Measurements from ENCODE around the gene DLEC1.
"Not testable (repeated sequence)": the region's sequence is repeated elsewhere in the genome, so short reads cannot be mapped to it uniquely, and the experiment has no call there.

Gene DLEC1

DNA sequence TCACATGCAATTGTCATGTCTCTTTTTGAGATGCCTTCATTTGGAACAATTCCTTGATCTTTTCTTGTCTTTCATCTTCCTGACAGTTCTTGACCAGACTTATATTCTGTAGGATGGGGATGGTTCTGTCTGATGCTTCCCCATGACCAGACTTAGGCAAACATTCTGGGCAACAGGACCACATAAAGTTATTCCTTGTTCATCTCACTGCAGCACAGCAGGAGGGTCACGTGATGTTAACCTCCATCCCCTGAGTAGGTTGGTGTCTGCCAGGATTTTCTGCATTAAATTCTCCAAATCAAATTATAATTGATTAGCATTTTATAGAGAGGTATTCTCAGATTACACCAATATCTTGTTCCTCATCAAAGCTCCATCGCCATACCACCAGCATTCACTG lies 7.8 kb downstream of the DLEC1 start:
- Histone ChIP-seq H3K9me3 (ENCODE audit: insufficient read depth, low read length) (peaks cover 6% of the 10 kb centered on the region; the same call in 1 of the 2 replicates), H3K27me3 (ENCODE audit: insufficient read depth, insufficient read length) (peaks cover 4% of the 10 kb centered on the region), H3K36me3 (ENCODE audit: insufficient read depth, insufficient read length, low read length) (no peaks in the 10 kb centered on the region), H3K4me3 (ENCODE audit: insufficient read length, low read depth) (no peak overlapping the region), H3K4me1 (ENCODE audit: insufficient read depth, insufficient read length) (no peaks in the 10 kb centered on the region), H3K9ac (ENCODE audit: insufficient read length, low read depth) (no peak overlapping the region)
- no peak for DNase-seq (ENCODE audit: low read depth, low spot score)
- TF ChIP-seq ZNF274 (IDR thresholded peaks at IDR 0.05; ENCODE audit: low read depth, low read length) (no peak), YY1 (IDR thresholded peaks at IDR 0.05; ENCODE audit: insufficient read depth, insufficient read length) (no peak), SUZ12 (IDR thresholded peaks at IDR 0.05; ENCODE audit: extremely low read depth, insufficient read depth, insufficient read length) (no peak)

DNA sequence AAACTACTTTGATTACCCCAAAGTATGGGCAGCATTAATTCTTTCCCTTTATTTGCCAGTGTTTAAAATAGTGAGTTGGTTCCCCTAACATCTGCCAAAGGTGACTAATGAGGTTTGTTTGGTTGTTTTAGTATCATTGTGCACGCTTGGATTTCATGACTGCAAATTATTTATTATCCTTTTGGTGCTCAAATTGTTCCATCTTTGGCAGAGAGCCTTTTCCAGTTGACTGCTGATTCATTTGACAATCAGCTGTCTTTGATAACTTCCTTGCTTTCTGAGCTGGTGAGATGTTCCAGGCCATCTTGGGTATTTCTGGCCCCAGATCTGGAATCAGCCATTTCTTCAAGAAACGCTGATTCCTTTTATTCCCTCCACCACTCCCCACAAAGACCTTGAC lies 8.9 kb downstream of the DLEC1 start:
- Histone ChIP-seq H3K9me3 (ENCODE audit: insufficient read depth, low read length) (peaks cover 15% of the 10 kb centered on the region; the same call in 1 of the 2 replicates), H3K4me3 (ENCODE audit: insufficient read length, low read depth) (no peak overlapping the region), H3K27me3 (ENCODE audit: insufficient read depth, insufficient read length) (peaks cover 4% of the 10 kb centered on the region), H3K4me1 (ENCODE audit: insufficient read depth, insufficient read length) (no peaks in the 10 kb centered on the region), H3K36me3 (ENCODE audit: insufficient read depth, insufficient read length, low read length) (no peaks in the 10 kb centered on the region), H3K9ac (ENCODE audit: insufficient read length, low read depth) (no peak overlapping the region)
- no peak for DNase-seq (ENCODE audit: low read depth, low spot score)
- TF ChIP-seq SUZ12 (IDR thresholded peaks at IDR 0.05; ENCODE audit: extremely low read depth, insufficient read depth, insufficient read length) (no peak), ZNF274 (IDR thresholded peaks at IDR 0.05; ENCODE audit: low read depth, low read length) (no peak), YY1 (IDR thresholded peaks at IDR 0.05; ENCODE audit: insufficient read depth, insufficient read length) (no peak)

DNA sequence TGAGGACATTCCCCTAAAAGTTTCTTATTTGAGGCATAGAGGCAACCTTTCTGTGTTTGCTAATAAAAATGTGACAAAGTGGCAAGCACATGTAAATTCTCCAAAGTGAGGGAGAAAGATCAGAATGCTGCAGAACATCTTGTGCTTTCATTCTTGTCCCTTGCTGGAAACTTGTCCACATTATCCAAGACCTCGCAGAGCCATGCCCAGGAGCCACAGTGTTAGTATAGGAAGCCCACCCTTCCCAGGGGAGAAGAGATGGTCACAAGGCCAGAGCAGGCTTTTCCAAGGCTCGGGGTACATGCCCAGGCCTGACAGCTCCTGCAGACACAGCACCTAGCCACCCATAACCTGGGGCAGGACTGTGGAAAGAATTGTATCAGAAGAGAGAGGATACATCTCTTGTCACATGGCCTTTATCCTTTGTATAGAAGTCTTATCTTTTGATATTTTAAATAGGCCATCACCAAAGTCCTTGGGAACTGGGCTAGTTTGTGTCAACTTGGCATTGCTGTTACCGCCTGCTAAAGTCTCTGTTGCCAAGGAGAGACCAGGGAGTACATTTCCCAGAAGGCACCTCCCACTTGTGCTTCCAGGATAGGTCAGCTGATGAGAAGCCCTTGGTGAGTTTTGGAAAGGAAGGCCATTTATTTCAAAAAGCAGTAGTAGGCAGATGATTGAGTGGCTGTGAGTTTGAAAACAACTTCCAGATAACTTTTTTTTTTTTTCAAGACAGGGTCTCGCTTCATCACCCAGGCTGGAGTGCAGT lies 10.5 kb downstream of the DLEC1 start:
- Histone ChIP-seq H3K9ac (ENCODE audit: insufficient read length, low read depth) (no peak overlapping the region), H3K9me3 (ENCODE audit: insufficient read depth, low read length) (peaks cover 15% of the 10 kb centered on the region; the same call in 1 of the 2 replicates), H3K27me3 (ENCODE audit: insufficient read depth, insufficient read length) (peaks cover 4% of the 10 kb centered on the region), H3K36me3 (ENCODE audit: insufficient read depth, insufficient read length, low read length) (no peaks in the 10 kb centered on the region), H3K4me3 (ENCODE audit: insufficient read length, low read depth) (no peak overlapping the region), H3K4me1 (ENCODE audit: insufficient read depth, insufficient read length) (no peaks in the 10 kb centered on the region)
- TF ChIP-seq SUZ12 (IDR thresholded peaks at IDR 0.05; ENCODE audit: extremely low read depth, insufficient read depth, insufficient read length) (no peak), YY1 (IDR thresholded peaks at IDR 0.05; ENCODE audit: insufficient read depth, insufficient read length) (no peak), ZNF274 (IDR thresholded peaks at IDR 0.05; ENCODE audit: low read depth, low read length) (no peak)
- no peak for DNase-seq (ENCODE audit: low read depth, low spot score)

DNA sequence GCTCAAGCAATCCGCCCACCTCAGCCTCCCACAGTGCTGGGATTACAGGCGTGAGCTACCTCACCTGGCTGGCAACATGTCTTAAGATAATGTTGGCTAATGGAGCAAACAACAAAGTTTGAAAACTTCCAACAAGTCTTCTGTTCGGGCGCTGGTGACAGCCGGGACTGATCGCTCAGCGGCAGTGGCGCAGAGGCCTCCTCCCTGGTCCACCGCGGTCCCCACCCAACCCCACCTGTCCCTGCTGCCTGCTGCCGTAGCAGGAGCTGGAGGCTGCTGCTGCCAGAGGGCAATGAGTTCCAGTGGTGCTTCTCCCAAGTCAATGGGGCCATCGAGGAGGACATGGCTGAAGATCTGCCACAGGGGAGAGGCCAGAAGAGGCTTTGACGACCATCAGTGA lies 12.1 kb downstream of the DLEC1 start:
- Histone ChIP-seq H3K9ac (ENCODE audit: insufficient read length, low read depth) (no peak overlapping the region), H3K9me3 (ENCODE audit: insufficient read depth, low read length) (peaks cover 15% of the 10 kb centered on the region; the same call in 1 of the 2 replicates), H3K4me3 (ENCODE audit: insufficient read length, low read depth) (no peak overlapping the region), H3K36me3 (ENCODE audit: insufficient read depth, insufficient read length, low read length) (no peaks in the 10 kb centered on the region), H3K4me1 (ENCODE audit: insufficient read depth, insufficient read length) (no peaks in the 10 kb centered on the region), H3K27me3 (ENCODE audit: insufficient read depth, insufficient read length) (no peaks in the 10 kb centered on the region)
- no peak for DNase-seq (ENCODE audit: low read depth, low spot score)
- TF ChIP-seq YY1 (IDR thresholded peaks at IDR 0.05; ENCODE audit: insufficient read depth, insufficient read length) (no peak), SUZ12 (IDR thresholded peaks at IDR 0.05; ENCODE audit: extremely low read depth, insufficient read depth, insufficient read length) (no peak), ZNF274 (IDR thresholded peaks at IDR 0.05; ENCODE audit: low read depth, low read length) (no peak)

DNA sequence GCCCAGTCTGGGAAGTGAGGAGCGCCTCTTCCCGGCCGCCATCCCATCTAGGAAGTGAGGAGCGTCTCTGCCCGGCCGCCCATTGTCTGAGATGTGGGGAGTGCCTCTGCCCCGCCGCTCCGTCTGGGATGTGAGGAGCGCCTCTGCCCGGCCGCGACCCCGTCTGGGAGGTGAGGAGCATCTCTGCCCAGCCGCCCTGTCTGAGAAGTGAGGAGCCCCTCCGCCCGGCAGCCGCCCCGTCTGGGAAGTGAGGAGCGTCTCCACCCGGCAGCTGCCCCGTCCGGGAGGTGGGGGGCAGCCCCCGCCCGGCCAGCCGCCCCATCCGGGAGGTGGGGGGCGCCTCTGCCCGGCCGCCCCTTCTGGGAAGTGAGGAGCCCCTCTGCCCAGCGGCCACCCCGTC lies 14.3 kb downstream of the DLEC1 start:
- DNase-seq (ENCODE audit: low read depth, low spot score); H3K4me1 ChIP-seq (ENCODE audit: insufficient read depth, insufficient read length); H3K36me3 ChIP-seq (ENCODE audit: insufficient read depth, insufficient read length, low read length); H3K9ac ChIP-seq (ENCODE audit: insufficient read length, low read depth); H3K4me3 ChIP-seq (ENCODE audit: insufficient read length, low read depth); H3K27me3 ChIP-seq (ENCODE audit: insufficient read depth, insufficient read length): not testable (repeated sequence)
- H3K9me3 ChIP-seq (ENCODE audit: insufficient read depth, low read length), result peaks cover 15% of the 10 kb centered on the region; the same call in 1 of the 2 replicates

DNA sequence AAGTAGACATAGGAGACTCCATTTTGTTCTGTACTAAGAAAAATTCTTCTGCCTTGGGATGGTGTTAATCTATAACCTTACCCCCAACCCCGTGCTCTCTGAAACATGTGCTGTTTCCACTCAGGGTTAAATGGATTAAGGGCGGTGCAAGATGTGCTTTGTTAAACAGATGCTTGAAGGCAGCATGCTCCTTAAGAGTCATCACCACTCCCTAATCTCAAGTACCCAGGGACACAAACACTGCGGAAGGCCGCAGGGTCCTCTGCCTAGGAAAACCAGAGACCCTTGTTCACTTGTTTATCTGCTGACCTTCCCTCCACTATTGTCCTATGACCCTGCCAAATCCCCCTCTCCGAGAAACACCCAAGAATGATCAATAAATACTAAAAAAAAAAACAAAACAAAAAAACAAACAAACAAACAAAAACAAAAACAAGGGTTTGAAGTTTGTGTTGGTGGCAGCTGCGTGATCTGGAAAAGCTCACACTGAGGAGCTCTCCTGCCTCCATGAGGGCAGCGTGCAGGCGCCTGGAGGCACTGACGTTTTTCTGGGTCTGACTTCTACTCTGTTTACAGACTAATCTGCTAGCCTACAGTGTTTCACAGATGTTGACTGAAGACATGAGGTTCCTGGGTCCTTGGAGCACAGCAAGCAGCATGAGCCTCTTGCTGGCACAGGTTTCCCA lies 14.9 kb downstream of the DLEC1 start:
- H3K4me3 ChIP-seq (ENCODE audit: insufficient read length, low read depth); H3K36me3 ChIP-seq (ENCODE audit: insufficient read depth, insufficient read length, low read length); H3K9ac ChIP-seq (ENCODE audit: insufficient read length, low read depth): not testable (repeated sequence)

DNA sequence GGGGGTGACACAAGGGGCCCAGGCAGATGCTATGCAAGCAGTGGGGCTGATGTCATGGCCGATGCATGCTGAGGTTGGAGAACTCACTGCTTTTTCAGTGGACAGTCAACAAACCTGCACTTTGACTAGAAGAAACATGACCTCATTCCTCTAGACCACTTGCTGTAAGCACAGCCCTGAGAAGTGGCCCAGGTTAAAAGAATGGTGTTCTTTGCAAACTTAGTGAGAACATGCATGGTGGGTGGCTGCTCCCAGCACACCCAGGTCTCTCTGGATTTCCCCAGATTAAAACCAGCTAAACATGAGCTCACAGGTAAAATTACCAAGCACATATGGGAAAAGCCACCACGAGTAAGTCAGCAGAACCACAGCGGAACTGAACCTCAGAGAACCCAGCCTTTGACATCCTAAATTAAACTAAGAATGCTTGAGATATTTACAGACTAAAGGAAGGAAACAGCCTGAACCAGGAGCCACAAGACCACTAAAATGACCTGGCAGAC lies 15.5 kb downstream of the DLEC1 start:
- no peak for DNase-seq (ENCODE audit: low read depth, low spot score)
- TF ChIP-seq YY1 (IDR thresholded peaks at IDR 0.05; ENCODE audit: insufficient read depth, insufficient read length), result no peak
- no peak for TF ChIP-seq ZNF274 (IDR thresholded peaks at IDR 0.05; ENCODE audit: low read depth, low read length)
- no peak for TF ChIP-seq SUZ12 (IDR thresholded peaks at IDR 0.05; ENCODE audit: extremely low read depth, insufficient read depth, insufficient read length)
- Histone ChIP-seq H3K9me3 (ENCODE audit: insufficient read depth, low read length) (peaks cover 15% of the 10 kb centered on the region; the same call in 1 of the 2 replicates), H3K36me3 (ENCODE audit: insufficient read depth, insufficient read length, low read length) (no peaks in the 10 kb centered on the region), H3K27me3 (ENCODE audit: insufficient read depth, insufficient read length) (no peaks in the 10 kb centered on the region), H3K4me3 (ENCODE audit: insufficient read length, low read depth) (no peak overlapping the region), H3K4me1 (ENCODE audit: insufficient read depth, insufficient read length) (no peaks in the 10 kb centered on the region), H3K9ac (ENCODE audit: insufficient read length, low read depth) (no peak overlapping the region)

More for the DNA sequence above, 14.9 kb downstream of the DLEC1 start:
- H3K27me3 ChIP-seq (ENCODE audit: insufficient read depth, insufficient read length); H3K4me1 ChIP-seq (ENCODE audit: insufficient read depth, insufficient read length); DNase-seq (ENCODE audit: low read depth, low spot score): not testable (repeated sequence)
- peaks cover 15% of the 10 kb centered on the region; the same call in 1 of the 2 replicates for H3K9me3 ChIP-seq (ENCODE audit: insufficient read depth, low read length)

All from NT2/D1 (cell line).